ENCODE results near the gene FAM222A. TPM values are rescaled to one million over a fixed set of nuclear protein-coding genes. Genes with fewer than 3 reads are reported as not detected.

FAM222A gene
- total RNA-seq, 1 experiment from 2014 or later: 5.5 TPM

- Histone ChIP-seq H3K36me3 (ENCODE audit: insufficient read depth, low read length, poor library complexity, severe bottlenecking) (no peaks in the 10 kb centered on the region), H3K27ac (ENCODE audit: low read depth, low read length, poor library complexity, severe bottlenecking) (no peak overlapping the region), H3K9me3 (ENCODE audit: low read depth, low read length, poor library complexity, severe bottlenecking) (no peaks in the 10 kb centered on the region), H3K27me3 (replicated peaks; ENCODE audit: insufficient read depth, low read depth, low read length, poor library complexity) (peaks cover 11% of the 10 kb centered on the region), H3K4me3 (ENCODE audit: low read depth, low read length, poor library complexity, severe bottlenecking) (no peak overlapping the region), H3K4me1 (ENCODE audit: insufficient read depth, low read length, poor library complexity, severe bottlenecking) (no peaks in the 10 kb centered on the region)
- TF ChIP-seq EZH2 (IDR thresholded peaks at IDR 0.05; ENCODE audit: borderline replicate concordance, low read depth, low read length, poor library complexity, severe bottlenecking): no peak
- TF ChIP-seq, protein P1, sequence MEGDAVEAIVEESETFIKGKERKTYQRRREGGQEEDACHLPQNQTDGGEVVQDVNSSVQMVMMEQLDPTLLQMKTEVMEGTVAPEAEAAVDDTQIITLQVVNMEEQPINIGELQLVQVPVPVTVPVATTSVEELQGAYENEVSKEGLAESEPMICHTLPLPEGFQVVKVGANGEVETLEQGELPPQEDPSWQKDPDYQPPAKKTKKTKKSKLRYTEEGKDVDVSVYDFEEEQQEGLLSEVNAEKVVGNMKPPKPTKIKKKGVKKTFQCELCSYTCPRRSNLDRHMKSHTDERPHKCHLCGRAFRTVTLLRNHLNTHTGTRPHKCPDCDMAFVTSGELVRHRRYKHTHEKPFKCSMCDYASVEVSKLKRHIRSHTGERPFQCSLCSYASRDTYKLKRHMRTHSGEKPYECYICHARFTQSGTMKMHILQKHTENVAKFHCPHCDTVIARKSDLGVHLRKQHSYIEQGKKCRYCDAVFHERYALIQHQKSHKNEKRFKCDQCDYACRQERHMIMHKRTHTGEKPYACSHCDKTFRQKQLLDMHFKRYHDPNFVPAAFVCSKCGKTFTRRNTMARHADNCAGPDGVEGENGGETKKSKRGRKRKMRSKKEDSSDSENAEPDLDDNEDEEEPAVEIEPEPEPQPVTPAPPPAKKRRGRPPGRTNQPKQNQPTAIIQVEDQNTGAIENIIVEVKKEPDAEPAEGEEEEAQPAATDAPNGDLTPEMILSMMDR (conservative IDR thresholded peaks at IDR 0.05; ENCODE audit: low read depth, low read length): no peak
- no TSS peak for BruUV-seq (replicated peaks)
- ChIA-PET POLR2A (ENCODE audit: low non-redundant PET) (no interaction called here), CTCF (no interaction called here)
- no peak for DNase-seq (ENCODE audit: low spot score)
- intact Hi-C loops (cut with micrococcal nuclease; ENCODE audit: unreplicated experiment): no loop called here
Observed at GRCh38 chr12:109670731-109671130, 42.9 kb upstream of the FAM222A start.

DNA sequence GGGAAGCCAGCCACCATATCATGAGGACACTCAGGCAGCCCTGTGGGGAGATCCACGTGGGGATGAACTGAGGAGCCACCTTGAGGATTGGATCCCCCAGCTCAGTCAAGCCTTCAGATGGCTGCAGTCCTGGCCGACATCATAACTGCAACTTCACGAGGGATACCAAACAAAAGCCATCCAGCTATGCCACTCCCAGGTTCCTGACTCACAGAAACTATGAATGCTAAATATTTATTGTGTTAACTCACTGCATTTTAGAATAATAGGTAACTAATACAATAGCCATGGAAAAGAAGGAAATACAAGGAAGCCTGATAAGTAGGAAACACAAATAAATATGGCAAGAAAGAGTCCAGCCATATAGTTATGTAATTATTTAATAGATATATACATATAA, 42.1 kb upstream of the FAM222A start:
- POLR2A ChIA-PET (ENCODE audit: low non-redundant PET): no interaction called here
- no TSS peak for BruUV-seq (replicated peaks)
- CTCF ChIA-PET: no interaction called here
- intact Hi-C loops (cut with micrococcal nuclease; ENCODE audit: unreplicated experiment): no loop called here
- no peak for TF ChIP-seq EZH2 (IDR thresholded peaks at IDR 0.05; ENCODE audit: borderline replicate concordance, low read depth, low read length, poor library complexity, severe bottlenecking)
- TF ChIP-seq, protein P1 (conservative IDR thresholded peaks at IDR 0.05; ENCODE audit: low read depth, low read length): no peak
- no peak overlapping the region for H3K27ac ChIP-seq (ENCODE audit: low read depth, low read length, poor library complexity, severe bottlenecking)
- no peaks in the 10 kb centered on the region for H3K9me3 ChIP-seq (ENCODE audit: low read depth, low read length, poor library complexity, severe bottlenecking)
- H3K4me1 ChIP-seq (ENCODE audit: insufficient read depth, low read length, poor library complexity, severe bottlenecking): no peaks in the 10 kb centered on the region
- no peaks in the 10 kb centered on the region for H3K36me3 ChIP-seq (ENCODE audit: insufficient read depth, low read length, poor library complexity, severe bottlenecking)
- H3K4me3 ChIP-seq (ENCODE audit: low read depth, low read length, poor library complexity, severe bottlenecking): no peak overlapping the region
- no peak for DNase-seq (ENCODE audit: low spot score)
- H3K27me3 ChIP-seq (replicated peaks; ENCODE audit: insufficient read depth, low read depth, low read length, poor library complexity): peaks cover 11% of the 10 kb centered on the region

DNA sequence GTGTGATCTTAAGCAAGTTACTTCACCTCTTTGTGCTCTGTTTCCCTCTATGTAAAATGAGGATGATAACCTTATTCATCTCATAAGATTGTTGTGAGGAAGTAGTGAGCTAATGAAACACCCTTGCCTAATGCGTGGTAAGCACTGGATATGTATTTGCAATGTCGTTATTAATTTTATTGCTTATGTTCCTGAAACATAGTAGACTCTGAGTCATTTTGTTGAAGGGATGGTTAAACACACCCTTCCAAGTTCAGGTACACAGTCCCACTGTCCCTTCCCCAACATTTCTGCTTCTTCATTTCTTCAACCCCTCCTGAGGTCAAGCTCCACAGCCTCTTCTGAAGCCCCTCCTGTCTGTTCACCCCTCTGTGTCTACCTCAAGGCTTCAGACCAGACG, 40.2 kb upstream of the FAM222A start:
- no peak for TF ChIP-seq EZH2 (IDR thresholded peaks at IDR 0.05; ENCODE audit: borderline replicate concordance, low read depth, low read length, poor library complexity, severe bottlenecking)
- TF ChIP-seq, protein P1 (conservative IDR thresholded peaks at IDR 0.05; ENCODE audit: low read depth, low read length): no peak
- Histone ChIP-seq H3K36me3 (ENCODE audit: insufficient read depth, low read length, poor library complexity, severe bottlenecking) (no peaks in the 10 kb centered on the region), H3K9me3 (ENCODE audit: low read depth, low read length, poor library complexity, severe bottlenecking) (no peaks in the 10 kb centered on the region), H3K4me3 (ENCODE audit: low read depth, low read length, poor library complexity, severe bottlenecking) (no peak overlapping the region), H3K27me3 (replicated peaks; ENCODE audit: insufficient read depth, low read depth, low read length, poor library complexity) (no peaks in the 10 kb centered on the region), H3K27ac (ENCODE audit: low read depth, low read length, poor library complexity, severe bottlenecking) (no peak overlapping the region), H3K4me1 (ENCODE audit: insufficient read depth, low read length, poor library complexity, severe bottlenecking) (no peaks in the 10 kb centered on the region)
- BruUV-seq (replicated peaks): no TSS peak
- ChIA-PET POLR2A (ENCODE audit: low non-redundant PET) (no interaction called here), CTCF (no interaction called here)
- intact Hi-C loops (cut with micrococcal nuclease; ENCODE audit: unreplicated experiment): no loop called here
- DNase-seq (ENCODE audit: low spot score): no peak
